Superior temporal gyrus (tissue), 1 donor: ENCODE data around the gene SPTBN1.
A peak's percentile ranks its signal among the peaks of the same experiment; 100 is the strongest.
"Not testable (repeated sequence)": the region's sequence is repeated elsewhere in the genome, so short reads cannot be mapped to it uniquely, and the experiment has no call there.

Experiments
- DNase-seq: peaks from one replicate; pipeline ENCODE4 v3.0.0-alpha.2; 2016; ENCODE audit errors: extremely low spot score

Gene SPTBN1

GRCh38 chr2:54470266-54470938, 14.3 kb downstream of the SPTBN1 start:
- DNase-seq = no peak

DNA sequence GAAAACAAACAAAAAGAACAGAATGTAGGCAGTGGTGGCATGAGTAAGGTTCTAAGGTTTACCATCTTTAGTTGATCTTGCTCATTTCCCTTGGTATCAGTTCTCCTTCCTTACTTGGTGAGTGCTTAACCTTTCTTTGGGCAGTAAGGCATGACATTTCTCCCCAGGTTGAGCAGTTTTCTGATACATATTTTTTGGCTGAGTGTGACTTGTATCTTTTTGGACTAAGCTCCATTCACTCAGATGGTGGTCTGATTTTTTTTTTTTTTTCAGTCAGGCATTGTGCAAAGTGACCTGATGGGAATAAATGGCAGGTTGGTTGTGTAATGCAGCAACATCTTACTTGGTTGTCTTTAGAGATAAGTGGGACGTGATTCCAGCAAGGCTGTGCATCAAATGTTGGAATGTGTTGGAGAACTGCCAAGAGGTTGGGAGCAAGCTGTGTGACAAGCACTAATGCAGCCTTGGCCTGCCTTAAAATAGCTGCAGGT, 15.1 kb downstream of the SPTBN1 start:
- DNase-seq = no peak

GRCh38 chr2:54473851-54474250, 17.7 kb downstream of the SPTBN1 start:
- DNase-seq = no peak

- DNase-seq = no peak
Measured at GRCh38 chr2:54475285-54475684, 19.2 kb downstream of the SPTBN1 start.

DNA sequence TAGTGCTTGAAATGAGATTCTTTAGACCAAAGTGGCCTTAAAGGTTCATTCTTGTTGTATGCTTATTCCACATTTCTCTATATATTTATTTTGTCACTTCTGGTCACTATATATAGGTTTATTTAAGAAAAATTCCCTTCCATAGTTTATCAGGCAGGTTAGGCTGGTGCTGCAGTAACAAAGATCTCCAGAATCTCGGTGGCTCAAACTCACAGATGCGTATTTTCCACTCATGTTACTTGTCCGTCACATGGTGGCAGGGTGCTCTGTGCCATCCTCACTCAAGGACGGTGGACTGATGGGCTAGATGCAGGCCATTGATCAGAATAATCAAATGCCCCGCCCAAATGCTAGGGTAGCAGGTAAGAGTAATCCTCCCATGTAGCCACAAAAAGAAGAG, 19.8 kb downstream of the SPTBN1 start:
- no peak for DNase-seq

GRCh38 chr2:54476852-54477251, 20.7 kb downstream of the SPTBN1 start:
- no peak for DNase-seq

- DNase-seq = no peak
Measured at GRCh38 chr2:54477896-54478295, 21.8 kb downstream of the SPTBN1 start.

DNA sequence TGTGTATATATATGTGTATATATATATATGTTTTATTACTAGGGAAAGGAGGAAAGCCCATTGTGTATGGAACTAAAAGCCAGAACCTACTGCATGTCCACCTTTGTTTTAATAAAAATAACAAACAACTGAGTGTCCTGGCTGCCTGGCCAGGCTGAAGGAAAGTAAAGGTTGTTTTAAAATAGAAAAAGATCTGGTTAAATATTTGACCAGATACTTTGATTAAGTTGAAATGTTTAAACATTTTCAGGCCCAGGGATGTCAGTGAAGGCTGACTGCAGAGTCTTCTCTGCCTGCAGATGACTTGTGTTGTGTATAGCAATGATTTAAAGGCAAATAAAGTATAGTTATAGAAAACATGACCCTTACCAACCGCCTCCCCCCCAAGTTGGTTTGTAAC, 22.8 kb downstream of the SPTBN1 start:
- DNase-seq = no peak

- DNase-seq = no peak
Measured at GRCh38 chr2:54479424-54479823, 23.3 kb downstream of the SPTBN1 start.

DNA sequence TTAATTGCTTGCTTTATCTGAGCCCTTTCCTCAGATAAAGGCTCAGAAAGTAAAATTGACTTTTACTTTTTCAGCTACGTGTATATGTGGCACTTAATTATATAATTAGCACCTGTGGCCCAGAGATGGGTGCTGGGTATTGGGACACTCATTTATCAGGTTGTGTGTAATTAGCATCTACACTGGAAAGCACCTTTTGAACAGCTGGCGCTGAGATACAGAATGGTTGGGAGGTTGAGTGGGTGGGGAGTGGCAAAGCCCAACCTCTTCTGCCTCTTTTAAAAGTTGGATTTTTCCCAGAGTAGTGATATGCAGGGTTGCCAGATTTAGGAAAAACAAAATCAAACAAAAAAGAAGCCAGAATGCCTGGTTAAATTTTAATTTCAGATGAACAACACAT, 23.9 kb downstream of the SPTBN1 start:
- DNase-seq = no peak

DNA sequence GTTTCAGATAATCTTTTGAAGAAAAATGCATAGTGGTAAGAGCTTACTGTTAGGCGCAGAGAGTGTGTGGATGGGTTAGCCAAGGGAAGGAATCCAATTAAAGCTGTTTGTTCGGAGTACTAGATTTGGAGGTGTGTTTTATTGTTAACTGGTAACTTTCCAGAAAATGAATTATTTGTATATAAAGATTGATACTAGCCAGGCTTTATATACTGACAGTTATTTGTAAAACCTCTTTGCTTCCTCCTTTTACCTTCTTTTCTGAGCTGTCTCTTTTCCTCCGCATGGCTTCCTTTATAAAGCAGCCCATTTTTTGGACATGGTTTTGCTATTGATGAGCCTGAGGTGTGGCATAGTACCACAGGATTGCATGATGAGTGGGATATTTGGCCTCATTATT, 25.6 kb downstream of the SPTBN1 start:
- DNase-seq = no peak

DNA sequence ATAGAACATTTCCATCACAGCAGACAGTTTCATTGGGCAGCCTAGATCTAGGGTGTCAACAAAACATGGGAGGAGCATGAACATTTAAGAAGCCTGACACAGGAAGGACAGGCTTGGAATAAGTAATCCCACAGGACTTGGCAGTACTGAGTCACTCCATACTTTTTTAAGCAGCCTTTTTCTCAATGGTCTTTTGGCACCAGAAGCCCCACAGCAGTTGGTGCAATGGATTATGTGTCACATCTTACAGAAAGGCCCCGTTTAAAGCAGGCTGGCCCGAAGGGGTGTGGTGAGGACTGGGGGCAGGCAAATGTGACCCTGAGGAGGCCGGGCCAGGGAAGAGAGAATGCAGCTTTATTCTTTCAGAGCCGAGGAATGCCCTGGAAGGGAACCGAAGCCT, 26.6 kb downstream of the SPTBN1 start:
- DNase-seq = no peak

DNA sequence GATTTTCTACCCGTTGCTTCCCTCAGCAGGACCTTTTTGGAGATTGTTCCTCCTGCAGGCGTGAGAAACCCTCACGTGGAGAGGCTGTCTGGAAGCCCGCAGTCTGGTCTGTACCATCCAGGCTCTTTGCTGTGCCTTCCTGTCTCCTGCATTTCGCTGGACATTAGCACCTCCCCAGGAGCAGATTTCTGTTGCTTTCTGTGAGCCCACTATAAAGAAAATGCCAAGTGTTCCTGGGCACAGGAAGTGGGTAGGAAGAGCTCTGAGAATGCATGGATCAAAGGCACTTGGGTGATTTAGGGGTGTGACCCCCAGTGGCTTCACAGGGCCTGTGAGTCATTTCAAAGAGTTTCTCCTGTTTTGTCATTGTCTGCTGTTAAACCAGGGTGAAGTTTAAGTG, 27.3 kb downstream of the SPTBN1 start:
- DNase-seq = no peak

- DNase-seq = not testable (repeated sequence)
Measured at GRCh38 chr2:54485756-54486155, 29.6 kb downstream of the SPTBN1 start.

GRCh38 chr2:54486766-54487165, 30.6 kb downstream of the SPTBN1 start:
- DNase-seq = no peak

DNA sequence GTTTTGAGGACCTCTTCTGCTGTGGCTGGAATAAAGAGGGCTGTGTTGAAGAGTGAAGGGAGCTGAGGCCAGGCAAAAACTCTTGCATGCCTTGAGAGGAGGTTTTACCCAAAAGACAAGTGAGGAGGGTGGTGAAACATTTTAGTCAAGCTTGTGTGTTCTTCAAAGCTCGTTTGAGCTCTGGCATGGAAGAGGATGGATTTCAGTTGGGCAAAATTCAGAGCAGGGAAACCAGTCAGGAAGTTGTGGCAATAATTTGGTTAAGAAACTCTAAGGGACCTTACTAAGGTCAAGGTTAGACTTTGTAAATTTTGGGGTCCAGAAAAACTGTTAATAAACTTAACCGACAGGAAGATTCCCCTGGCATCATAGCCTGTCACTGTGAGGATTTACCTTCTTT, 34.7 kb downstream of the SPTBN1 start:
- DNase-seq = no peak

DNA sequence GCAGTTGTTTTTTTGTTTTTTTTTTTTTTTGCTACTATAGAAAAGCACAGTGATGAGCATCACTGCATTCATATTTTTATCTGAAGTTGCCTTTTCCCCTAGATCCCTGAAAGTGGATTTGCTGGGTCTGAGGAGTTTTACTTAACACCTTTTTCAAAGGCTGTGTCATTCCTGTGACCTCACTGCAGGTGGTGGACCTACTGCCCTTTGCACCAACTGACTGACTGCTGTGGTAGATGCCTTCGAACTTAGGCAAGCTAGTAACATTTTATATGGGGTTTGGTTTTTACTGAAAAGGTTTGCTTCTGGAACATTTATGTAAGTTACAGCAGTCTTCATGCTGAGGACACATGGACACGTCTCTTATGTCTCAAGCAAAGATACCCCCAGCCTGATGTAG, 36.2 kb downstream of the SPTBN1 start:
- no peak for DNase-seq

DNA sequence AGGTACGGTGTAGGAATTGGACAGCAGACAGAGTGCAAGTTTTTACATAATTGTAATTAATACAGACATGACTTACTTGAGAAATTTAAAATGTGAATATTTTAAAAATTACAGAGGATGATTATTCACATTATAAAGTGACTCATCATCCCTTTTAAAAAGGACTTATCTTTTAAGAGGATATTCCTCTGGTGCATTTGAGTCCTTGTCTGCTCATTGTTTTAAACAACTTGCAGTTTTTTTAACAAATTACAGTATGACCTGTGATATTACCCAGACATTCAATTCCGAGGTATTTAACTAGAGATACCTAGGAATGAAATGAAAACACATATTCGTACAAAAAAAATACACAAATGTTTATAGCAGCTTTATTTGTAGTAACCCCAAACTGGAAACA, 38.0 kb downstream of the SPTBN1 start:
- DNase-seq = no peak

GRCh38 chr2:54496920-54497319, 40.8 kb downstream of the SPTBN1 start:
- DNase-seq = no peak

DNA sequence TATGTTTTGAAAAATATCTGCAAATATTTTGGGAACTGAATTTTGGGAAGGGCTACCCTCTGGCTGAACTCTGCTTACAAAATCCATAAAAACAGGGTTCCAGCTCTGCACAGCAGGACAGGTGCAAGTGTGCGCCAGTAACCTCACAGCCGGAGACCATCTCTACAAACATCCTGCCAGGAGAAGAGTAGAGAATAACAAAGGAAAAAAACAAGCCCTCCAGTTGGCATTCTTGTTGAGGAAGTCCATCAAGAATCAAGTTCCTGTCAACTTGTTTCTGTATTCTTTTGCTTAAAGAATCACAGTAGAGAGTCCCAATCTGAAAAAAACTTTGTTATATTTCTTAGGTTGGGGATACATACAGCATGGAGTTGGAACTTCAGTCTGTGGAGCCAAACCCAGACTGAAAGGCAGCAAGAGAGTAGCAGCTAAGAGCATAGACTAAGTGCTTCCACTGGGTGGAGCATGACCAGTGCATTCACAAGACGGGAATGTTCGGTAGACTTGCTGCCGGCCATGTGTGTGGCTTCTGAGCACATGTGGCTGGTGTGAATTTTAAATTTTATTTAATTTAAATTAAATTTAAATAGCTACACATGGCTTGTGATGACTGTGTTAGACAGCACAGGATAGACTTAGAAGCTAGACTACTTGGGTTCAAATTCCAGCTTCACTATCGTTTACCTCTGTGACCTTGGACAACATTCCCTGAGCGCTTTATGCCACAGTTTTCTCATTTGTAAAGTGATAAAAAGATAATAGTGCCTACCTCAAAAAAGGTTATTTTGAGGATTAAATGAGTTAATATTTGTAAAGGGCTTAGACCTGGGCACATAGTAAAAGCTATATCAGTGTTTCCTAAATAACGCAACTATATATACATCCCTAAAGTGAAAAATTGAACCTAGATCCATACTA, 41.9 kb downstream of the SPTBN1 start:
- DNase-seq = peak; percentile 60

DNA sequence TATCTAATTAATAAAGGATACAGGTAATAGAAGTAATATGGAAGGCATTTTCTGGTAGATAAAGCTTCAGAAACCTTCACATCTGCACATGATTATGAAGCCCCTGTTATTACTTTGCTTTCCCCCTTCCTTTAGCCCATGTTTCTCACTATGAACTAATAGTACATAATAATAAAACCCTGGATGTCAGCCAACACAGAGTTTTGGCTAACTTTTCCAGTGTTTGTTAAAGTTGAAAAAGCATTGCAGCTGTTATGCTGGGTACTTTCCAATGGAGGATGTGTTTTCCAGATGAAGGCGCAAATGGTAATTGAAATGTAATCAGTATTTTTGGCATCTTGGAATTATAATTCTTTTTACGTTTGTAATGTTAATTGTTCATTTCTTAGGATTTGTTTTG, 43.5 kb downstream of the SPTBN1 start:
- no peak for DNase-seq

DNA sequence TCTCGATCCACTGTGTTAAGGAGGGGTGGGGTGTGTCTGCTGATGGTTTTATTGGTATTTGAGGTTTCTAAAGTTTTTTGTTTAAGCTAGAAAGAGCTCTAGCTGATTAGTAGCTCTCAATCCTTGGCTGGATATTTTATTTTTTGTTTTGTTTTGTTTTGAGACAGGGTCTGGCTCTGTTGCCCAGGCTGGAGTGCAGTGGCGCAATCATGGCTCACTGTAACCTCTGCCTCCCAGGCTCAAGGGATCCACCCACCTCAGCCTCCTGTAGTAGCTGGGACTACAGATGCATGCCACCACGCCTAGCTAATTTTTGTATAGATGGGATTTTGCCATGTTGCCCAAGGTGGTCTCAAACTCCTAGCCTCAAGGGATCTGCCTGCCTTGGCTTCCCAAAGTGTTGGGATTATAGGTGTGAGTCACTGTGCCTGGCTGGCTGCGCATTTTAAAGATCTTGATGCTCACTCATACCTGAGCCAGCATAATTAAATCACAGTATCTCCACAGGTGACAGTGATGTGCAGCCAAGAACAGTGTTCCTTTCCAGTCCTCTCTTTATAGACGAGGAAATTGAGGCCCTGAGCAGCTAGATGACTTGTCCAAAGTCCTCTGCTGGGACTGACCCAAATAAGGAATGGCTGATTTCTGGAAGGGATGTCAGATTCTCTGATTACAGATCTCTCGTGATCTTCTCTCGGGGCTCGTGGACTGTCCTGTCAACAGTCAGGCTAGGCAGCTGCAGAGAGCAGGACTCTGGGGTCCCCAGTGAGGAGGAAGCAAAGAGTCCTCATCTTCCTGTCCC, 44.5 kb downstream of the SPTBN1 start:
- no peak for DNase-seq
